HEK293T (cell line): ENCODE measurements around the gene AZI2.

Experiments used
- CTCF ChIA-PET: fragments of 350-600 bp; formaldehyde crosslinking; extraction: SDS; loops from one replicate; lab custom pipeline; 2021; ENCODE audit warnings: antibody characterized with exemption, inconsistent platforms; lab: Yijun Ruan, JAX
- POLR2A ChIA-PET: fragments of 350-600 bp; formaldehyde crosslinking; extraction: SDS; loops from one replicate; lab custom pipeline; 2020; ENCODE audit warnings: antibody characterized with exemption, inconsistent platforms; lab: Yijun Ruan, JAX
- DNase-seq: peaks from one replicate; pipeline ENCODE4 v3.0.0; 2012; ENCODE audit warnings: mixed read lengths; ENCODE audit errors: extremely low spot score
- ARNT ChIP-seq: fragments of 450-650 bp; IDR thresholded peaks from 2 replicates; pipeline ENCODE4 v1.6.1; 2017; ENCODE audit warnings: mild to moderate bottlenecking
- BHLHE40 ChIP-seq: fragments of 450-650 bp; IDR thresholded peaks from 2 replicates; pipeline ENCODE4 v1.6.1; 2016; ENCODE audit warnings: mild to moderate bottlenecking, moderate library complexity, borderline replicate concordance
- CTBP1 ChIP-seq: fragments of 450-650 bp; IDR thresholded peaks from 2 replicates; pipeline ENCODE4 v1.6.1; 2016; ENCODE audit warnings: borderline replicate concordance
- ELF4 ChIP-seq: fragments of 450-650 bp; IDR thresholded peaks from 2 replicates; pipeline ENCODE4 v1.6.1; 2017; ENCODE audit warnings: antibody characterized with exemption
- FOXA1 ChIP-seq: fragments of 450-650 bp; IDR thresholded peaks from 2 replicates; pipeline ENCODE4 v1.6.1; 2016; ENCODE audit warnings: mild to moderate bottlenecking
- FOXK2 ChIP-seq: fragments of 450-650 bp; IDR thresholded peaks from 2 replicates; pipeline ENCODE4 v1.6.1; 2016; ENCODE audit warnings: mild to moderate bottlenecking
- FOXM1 ChIP-seq: fragments of 450-650 bp; IDR thresholded peaks from 2 replicates; pipeline ENCODE4 v1.6.1; 2017; ENCODE audit warnings: mild to moderate bottlenecking, borderline replicate concordance
- HDGF ChIP-seq: fragments of 450-650 bp; IDR thresholded peaks from 2 replicates; pipeline ENCODE4 v1.6.1; 2017; ENCODE audit warnings: antibody characterized with exemption, borderline replicate concordance
- L3MBTL2 ChIP-seq: fragments of 450-650 bp; conservative IDR thresholded peaks from 2 replicates; pipeline ENCODE4 v1.6.1; 2016; ENCODE audit warnings: mild to moderate bottlenecking
- LEF1 ChIP-seq: fragments of 450-650 bp; IDR thresholded peaks from 2 replicates; pipeline ENCODE4 v1.6.1; 2017; ENCODE audit warnings: mild to moderate bottlenecking, borderline replicate concordance
- NFRKB ChIP-seq: fragments of 450-650 bp; IDR thresholded peaks from 2 replicates; pipeline ENCODE4 v1.6.1; 2016; ENCODE audit warnings: mild to moderate bottlenecking, moderate library complexity
- SP1 ChIP-seq: fragments of 450-650 bp; IDR thresholded peaks from 2 replicates; pipeline ENCODE4 v1.6.1; 2017
- SUZ12 ChIP-seq: fragments of 450-650 bp; IDR thresholded peaks from 2 replicates; pipeline ENCODE4 v1.6.1; 2016; ENCODE audit warnings: mild to moderate bottlenecking
- TARDBP ChIP-seq: fragments of 450-650 bp; IDR thresholded peaks from 2 replicates; pipeline ENCODE4 v1.6.1; 2016
- ZNF384 ChIP-seq: fragments of 450-650 bp; IDR thresholded peaks from 2 replicates; pipeline ENCODE4 v1.6.1; 2016
- TF ChIP-seq, protein P1 (sequence below): fragments of 450-650 bp; IDR thresholded peaks from 2 replicates; pipeline ENCODE4 v1.6.1; 2016

AZI2 gene

DNA sequence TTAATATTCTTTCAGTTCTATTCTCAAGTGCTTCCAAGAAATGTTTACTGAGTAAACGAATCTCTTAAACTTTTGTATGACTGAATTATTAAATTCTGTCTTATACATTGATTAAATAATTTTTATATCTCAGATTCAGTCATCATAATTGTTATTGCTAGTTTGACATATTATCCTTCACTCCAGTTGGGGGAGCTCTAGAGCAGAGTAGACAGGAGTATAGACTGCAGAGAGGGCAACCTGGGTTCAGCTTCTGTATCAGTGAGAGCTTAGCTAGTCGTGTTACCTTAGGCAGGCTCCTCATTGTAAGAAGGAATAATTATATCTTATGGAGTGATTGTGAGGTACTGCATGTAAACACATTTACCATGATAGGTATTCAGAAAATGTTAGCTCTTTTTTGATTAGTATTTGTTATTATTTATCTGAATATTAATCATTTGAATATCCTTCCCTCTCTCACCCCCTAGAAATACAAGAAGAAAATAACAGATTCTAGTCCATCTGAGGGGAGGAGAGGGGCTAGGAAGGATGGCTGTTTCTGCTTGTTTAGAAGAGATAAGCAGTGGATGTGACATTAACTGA, 31.1 kb downstream of the AZI2 start:
- peak; percentile 60 for DNase-seq
- POLR2A ChIA-PET = no interaction called here
- no peak for TF ChIP-seq FOXM1
- TF ChIP-seq SUZ12 = no peak
- no peak for TF ChIP-seq FOXK2
- no peak for TF ChIP-seq ZNF384
- TF ChIP-seq CTBP1 = no peak
- no peak for TF ChIP-seq ELF4
- no peak for TF ChIP-seq L3MBTL2
- no peak for TF ChIP-seq LEF1
- TF ChIP-seq FOXA1 = no peak
- TF ChIP-seq ARNT = no peak
- TF ChIP-seq NFRKB = no peak
- no peak for TF ChIP-seq SP1
- TF ChIP-seq TARDBP = no peak
- TF ChIP-seq, protein P1, sequence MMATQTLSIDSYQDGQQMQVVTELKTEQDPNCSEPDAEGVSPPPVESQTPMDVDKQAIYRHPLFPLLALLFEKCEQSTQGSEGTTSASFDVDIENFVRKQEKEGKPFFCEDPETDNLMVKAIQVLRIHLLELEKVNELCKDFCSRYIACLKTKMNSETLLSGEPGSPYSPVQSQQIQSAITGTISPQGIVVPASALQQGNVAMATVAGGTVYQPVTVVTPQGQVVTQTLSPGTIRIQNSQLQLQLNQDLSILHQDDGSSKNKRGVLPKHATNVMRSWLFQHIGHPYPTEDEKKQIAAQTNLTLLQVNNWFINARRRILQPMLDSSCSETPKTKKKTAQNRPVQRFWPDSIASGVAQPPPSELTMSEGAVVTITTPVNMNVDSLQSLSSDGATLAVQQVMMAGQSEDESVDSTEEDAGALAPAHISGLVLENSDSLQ = no peak
- no peak for TF ChIP-seq BHLHE40
- no peak for TF ChIP-seq HDGF
- CTCF ChIA-PET = interaction anchor here (0.5 to 0.9 kb wide), 3 partner anchors 11 to 595 kb away, joined by 3 to 4 read pairs (median 4); partner anchors contain the start of gene EOMES

DNA sequence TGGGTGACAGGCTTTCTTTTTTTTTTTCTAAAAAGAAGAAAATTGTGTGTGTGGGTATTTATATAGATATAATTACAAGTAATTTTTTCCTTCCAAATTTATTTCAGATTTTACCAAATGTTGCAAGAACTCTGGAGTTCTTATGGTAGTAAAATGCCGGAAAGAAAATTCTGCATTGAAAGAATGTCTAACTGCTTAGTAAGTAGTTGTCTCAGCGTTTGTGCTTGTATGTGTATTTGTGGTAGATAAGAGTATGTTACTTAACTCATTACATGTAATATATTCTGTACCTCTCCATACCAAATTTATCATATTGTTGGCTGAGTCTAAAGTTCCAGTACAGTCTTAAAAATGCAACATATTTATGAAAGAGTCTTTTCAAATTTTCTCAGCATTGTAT, 32.4 kb downstream of the AZI2 start:
- CTCF ChIA-PET = no interaction called here
- no peak for TF ChIP-seq TARDBP
- no peak for TF ChIP-seq SUZ12
- no peak for TF ChIP-seq FOXA1
- TF ChIP-seq SP1 = no peak
- no peak for TF ChIP-seq BHLHE40
- TF ChIP-seq NFRKB = no peak
- TF ChIP-seq CTBP1 = no peak
- no peak for TF ChIP-seq ARNT
- no peak for TF ChIP-seq FOXM1
- TF ChIP-seq ELF4 = no peak
- TF ChIP-seq HDGF = no peak
- no peak for TF ChIP-seq LEF1
- TF ChIP-seq ZNF384 = no peak
- no peak for TF ChIP-seq L3MBTL2
- no peak for TF ChIP-seq FOXK2
- TF ChIP-seq, protein P1 = no peak
- DNase-seq = no peak
- POLR2A ChIA-PET = no interaction called here

DNA sequence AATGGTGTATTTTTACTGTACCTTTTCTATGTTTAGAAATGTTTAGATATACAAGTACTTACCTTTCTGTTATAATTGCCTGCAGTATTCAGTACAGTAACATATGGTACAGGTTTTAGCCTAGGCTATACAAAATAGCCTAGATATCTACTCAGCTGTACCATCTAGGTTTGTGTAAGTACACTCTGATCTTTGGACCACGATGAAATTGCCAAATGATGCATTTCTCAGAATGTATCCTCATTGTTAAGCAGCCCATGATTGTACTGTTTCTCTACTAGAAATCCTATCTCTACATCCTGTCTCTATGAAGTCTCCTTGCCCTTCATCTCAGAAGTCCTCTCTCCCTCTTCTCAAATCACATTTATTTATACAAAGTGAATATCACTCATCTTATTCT, 32.9 kb downstream of the AZI2 start:
- CTCF ChIA-PET = no interaction called here
- TF ChIP-seq SP1 = no peak
- no peak for TF ChIP-seq FOXM1
- TF ChIP-seq FOXK2 = no peak
- TF ChIP-seq CTBP1 = no peak
- no peak for TF ChIP-seq NFRKB
- no peak for TF ChIP-seq SUZ12
- TF ChIP-seq LEF1 = no peak
- TF ChIP-seq TARDBP = no peak
- DNase-seq = no peak
- POLR2A ChIA-PET = no interaction called here

DNA sequence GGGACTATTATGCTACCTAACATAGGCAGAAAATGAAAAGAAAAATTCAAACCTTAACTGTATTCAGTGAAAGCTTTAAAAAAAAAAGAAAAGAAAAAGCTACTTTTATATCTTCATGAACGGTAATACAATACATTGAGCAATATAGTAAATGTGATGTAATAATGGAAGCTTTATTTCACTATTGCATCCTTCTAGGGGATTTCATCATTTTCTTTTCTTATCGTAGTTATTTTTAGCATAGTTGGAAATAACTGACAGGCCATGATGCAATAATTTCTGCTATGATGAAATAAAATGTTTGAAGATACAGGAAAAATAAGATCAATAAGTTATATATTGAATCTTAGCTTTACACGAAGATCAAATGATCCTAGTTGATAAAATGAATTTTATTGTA, 40.4 kb downstream of the AZI2 start:
- TF ChIP-seq FOXM1 = no peak
- no peak for TF ChIP-seq SUZ12
- no peak for TF ChIP-seq LEF1
- TF ChIP-seq ARNT = no peak
- no peak for TF ChIP-seq SP1
- no peak for TF ChIP-seq ELF4
- no peak for TF ChIP-seq BHLHE40
- TF ChIP-seq FOXK2 = no peak
- no peak for TF ChIP-seq TARDBP
- no peak for TF ChIP-seq NFRKB
- TF ChIP-seq CTBP1 = no peak
- TF ChIP-seq, protein P1 = no peak
- no peak for TF ChIP-seq ZNF384
- TF ChIP-seq HDGF = no peak
- CTCF ChIA-PET = no interaction called here
- DNase-seq = no peak
- POLR2A ChIA-PET = no interaction called here

DNA sequence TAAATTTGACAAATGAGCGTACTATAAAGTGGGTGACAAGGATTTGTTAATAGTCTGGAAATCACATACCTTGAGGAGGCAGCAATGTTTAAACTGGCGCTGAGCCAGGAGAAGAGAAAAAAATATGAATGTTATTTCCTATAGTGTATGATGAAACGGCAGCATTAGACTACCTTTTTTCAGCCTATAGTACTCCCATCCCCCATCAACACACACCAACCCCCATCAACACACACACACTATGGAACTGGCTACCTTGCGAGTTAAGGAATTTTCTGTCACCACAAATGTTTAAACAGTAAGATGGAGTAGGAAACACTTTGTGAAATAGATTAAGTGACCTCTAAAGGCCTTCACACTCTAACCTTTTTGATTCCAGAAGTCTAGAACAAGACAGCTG, 46.9 kb downstream of the AZI2 start:
- ChIA-PET CTCF (no interaction called here), POLR2A (no interaction called here)
- TF ChIP-seq BHLHE40 (no peak), SUZ12 (no peak), CTBP1 (no peak), FOXK2 (no peak), ZNF384 (no peak), L3MBTL2 (no peak), LEF1 (no peak), HDGF (no peak), FOXM1 (no peak), NFRKB (no peak), ELF4 (no peak), TARDBP (no peak), SP1 (no peak)
- no peak for DNase-seq

DNA sequence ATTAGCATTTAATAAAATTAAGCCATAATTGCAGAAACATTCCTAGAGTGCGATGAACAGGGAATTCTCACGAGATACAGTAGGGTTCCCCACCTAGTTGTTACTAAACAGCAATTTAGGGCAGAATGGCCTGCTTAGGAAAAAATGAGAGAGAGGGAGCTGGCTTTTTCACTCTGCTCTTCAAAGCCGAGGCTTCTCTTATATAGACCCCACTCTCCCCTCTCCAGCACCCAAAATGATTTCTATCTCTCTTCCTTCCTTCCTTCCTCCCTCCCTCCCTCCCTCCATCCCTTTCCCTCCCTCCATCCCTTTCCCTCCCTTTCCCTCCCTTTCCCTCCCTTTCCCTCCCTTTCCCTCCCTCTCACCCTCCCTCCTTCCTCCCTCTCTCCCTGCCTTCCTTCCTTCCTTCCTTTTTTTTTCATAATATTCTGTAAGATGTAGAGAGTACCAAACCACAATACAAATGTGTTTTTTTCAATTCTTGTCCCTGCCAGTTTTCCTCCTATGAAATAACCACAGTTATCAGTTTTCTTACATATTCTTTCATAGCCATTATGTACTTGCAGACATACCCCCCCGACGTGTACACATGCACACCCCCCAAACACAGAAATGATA, 48.2 kb downstream of the AZI2 start:
- DNase-seq = no peak
- CTCF ChIA-PET = no interaction called here
- POLR2A ChIA-PET = no interaction called here
- TF ChIP-seq SUZ12 (no peak), LEF1 (no peak), CTBP1 (no peak), FOXK2 (no peak), FOXA1 (no peak), BHLHE40 (no peak), ARNT (no peak), NFRKB (no peak), ELF4 (no peak), FOXM1 (no peak), SP1 (no peak), ZNF384 (no peak), TARDBP (no peak), L3MBTL2 (no peak), HDGF (no peak)
- TF ChIP-seq, protein P1 = no peak
